BLaER1 (cell line): ENCODE results near the gene TGOLN2.
"Not testable (repeated sequence)": the region's sequence is repeated elsewhere in the genome, so short reads cannot be mapped to it uniquely, and the experiment has no call there.

Experiments used
- H3K27ac ChIP-seq: shearing (Covaris generic); formaldehyde crosslinking; 2 replicates; pipeline ENCODE4 v1.8.1; 2022
- H3K27me3 ChIP-seq: shearing (Covaris generic); formaldehyde crosslinking; 2 replicates; pipeline ENCODE4 v1.8.1; 2022
- H3K36me3 ChIP-seq: shearing (Covaris generic); formaldehyde crosslinking; 2 replicates; pipeline ENCODE4 v1.8.1; 2022
- H3K4me1 ChIP-seq: shearing (Covaris generic); formaldehyde crosslinking; 2 replicates; pipeline ENCODE4 v1.8.1; 2022
- H3K4me2 ChIP-seq: shearing (Covaris generic); formaldehyde crosslinking; 2 replicates; pipeline ENCODE4 v1.8.1; 2022
- H3K4me3 ChIP-seq: shearing (Covaris generic); formaldehyde crosslinking; 2 replicates; pipeline ENCODE4 v1.8.1; 2022
- H3K9ac ChIP-seq: shearing (Covaris generic); formaldehyde crosslinking; 2 replicates; pipeline ENCODE4 v1.8.1; 2022
- H3K9me3 ChIP-seq: shearing (Covaris generic); formaldehyde crosslinking; 2 replicates; pipeline ENCODE4 v1.8.1; 2022
- H4K20me1 ChIP-seq: shearing (Covaris generic); formaldehyde crosslinking; 2 replicates; pipeline ENCODE4 v1.8.1; 2022
- Cebpa-rat ChIP-seq: shearing (Covaris generic); IDR thresholded peaks from 2 replicates; pipeline ENCODE4 v1.8.1; 2022

TGOLN2 gene

DNA sequence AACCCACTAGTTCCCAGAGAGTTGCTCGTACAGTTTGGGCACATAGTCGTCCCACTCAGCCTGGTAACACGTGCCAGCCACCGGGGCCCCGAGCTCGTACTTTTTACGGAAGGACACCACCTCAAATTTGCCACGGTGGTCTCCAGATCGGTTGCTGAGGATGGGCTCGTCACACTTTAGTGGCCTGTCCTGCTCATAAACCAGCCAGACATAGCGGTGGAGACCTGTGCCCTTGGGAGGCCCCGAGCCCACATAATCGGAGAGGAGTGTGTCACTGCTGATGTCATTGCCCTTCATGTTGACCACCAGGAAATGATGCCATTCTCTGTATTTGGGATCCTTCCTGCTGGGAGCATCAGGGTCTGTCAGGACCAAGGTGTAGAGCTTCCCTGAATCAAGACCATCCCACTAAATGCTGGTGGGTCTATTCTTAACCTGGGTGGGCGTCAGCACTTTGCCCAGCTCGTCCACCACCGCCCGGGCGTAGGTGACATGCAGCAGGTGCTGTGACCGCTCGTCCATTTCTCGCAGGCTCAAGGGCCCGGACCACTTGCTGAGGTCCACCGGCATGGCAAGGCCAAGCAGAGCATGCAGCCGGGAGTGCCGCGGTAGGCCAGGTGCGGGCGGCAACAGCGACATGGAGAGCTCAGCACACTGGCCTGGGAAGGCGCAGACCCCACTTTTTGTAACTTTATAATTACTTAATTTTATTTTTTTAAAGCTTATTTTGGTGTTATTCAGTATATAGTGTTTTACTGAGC is 13.7 kb upstream of the TGOLN2 start:
- Histone ChIP-seq H3K4me2 (no peak overlapping the region), H3K4me1 (no peaks in the 10 kb centered on the region), H3K9ac (no peak overlapping the region), H3K9me3 (no peaks in the 10 kb centered on the region), H3K27me3 (no peaks in the 10 kb centered on the region), H3K27ac (no peak overlapping the region), H4K20me1 (peaks cover 5% of the 10 kb centered on the region; the same call in 1 of the 2 replicates), H3K36me3 (peaks cover 43% of the 10 kb centered on the region), H3K4me3 (no peak overlapping the region)
- TF ChIP-seq Cebpa-rat: no peak

GRCh38 chr2:85340034-85340892 is 12.5 kb upstream of the TGOLN2 start:
- peaks cover 5% of the 10 kb centered on the region; the same call in 1 of the 2 replicates for H4K20me1 ChIP-seq
- H3K4me2 ChIP-seq: no peak overlapping the region
- no peak overlapping the region for H3K9ac ChIP-seq
- H3K4me1 ChIP-seq: no peaks in the 10 kb centered on the region
- TF ChIP-seq Cebpa-rat: no peak
- no peak overlapping the region for H3K4me3 ChIP-seq
- H3K27me3 ChIP-seq: no peaks in the 10 kb centered on the region
- no peak overlapping the region for H3K27ac ChIP-seq
- H3K9me3 ChIP-seq: no peaks in the 10 kb centered on the region
- H3K36me3 ChIP-seq: peaks cover 31% of the 10 kb centered on the region

DNA sequence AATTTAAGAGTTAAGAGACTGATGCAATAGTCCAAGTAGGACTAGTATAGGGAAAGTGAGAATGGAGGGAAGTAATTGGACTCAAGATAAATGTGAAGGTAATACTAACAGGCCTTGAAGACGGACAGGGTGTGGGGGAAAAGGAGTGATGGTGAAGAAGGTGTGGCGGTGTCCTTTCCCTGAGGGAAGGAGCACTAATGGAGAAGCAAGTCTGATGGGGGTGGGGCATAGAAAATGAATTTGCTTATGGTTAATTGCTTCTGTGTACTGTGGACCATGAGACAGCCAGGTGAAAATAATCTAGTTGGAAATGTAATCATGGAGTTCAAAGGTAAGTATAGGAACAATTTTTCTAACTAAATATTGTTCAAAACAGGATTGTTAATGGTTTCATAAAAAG is 7.1 kb upstream of the TGOLN2 start:
- peaks cover 5% of the 10 kb centered on the region; the same call in 1 of the 2 replicates for H3K9me3 ChIP-seq
- no peak overlapping the region for H3K4me3 ChIP-seq
- H3K9ac ChIP-seq: no peak overlapping the region
- no peak for TF ChIP-seq Cebpa-rat
- no peaks in the 10 kb centered on the region for H4K20me1 ChIP-seq
- no peaks in the 10 kb centered on the region for H3K36me3 ChIP-seq
- H3K27ac ChIP-seq: no peak overlapping the region
- H3K4me1 ChIP-seq: no peaks in the 10 kb centered on the region
- no peak overlapping the region for H3K4me2 ChIP-seq
- no peaks in the 10 kb centered on the region for H3K27me3 ChIP-seq

DNA sequence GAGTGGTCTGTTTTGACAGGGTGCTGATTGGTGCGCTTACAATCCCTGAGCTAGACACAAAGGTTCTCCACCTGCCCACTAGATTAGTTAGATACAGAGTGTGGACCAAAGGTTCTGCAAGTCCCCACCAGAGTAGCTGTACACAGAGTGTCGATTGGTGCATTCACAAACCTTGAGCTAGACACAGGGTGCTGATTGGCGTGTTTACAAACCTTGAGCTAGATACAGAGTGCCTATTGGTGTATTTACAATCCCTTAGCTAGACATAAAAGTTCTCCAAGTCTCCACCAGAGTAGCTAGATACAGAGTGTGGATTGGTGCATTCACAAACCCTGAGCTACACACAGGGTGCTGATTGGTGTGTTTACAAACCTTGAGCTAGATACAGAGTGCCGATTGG is 6.1 kb upstream of the TGOLN2 start:
- not testable (repeated sequence) for H3K27me3 ChIP-seq, H3K36me3 ChIP-seq, H3K4me1 ChIP-seq, H3K9ac ChIP-seq, H3K27ac ChIP-seq, H4K20me1 ChIP-seq, H3K4me3 ChIP-seq, H3K9me3 ChIP-seq, H3K4me2 ChIP-seq

- no peak overlapping the region for H3K4me2 ChIP-seq
- H3K9me3 ChIP-seq: peaks cover 5% of the 10 kb centered on the region; the same call in 1 of the 2 replicates
- no peak overlapping the region for H3K9ac ChIP-seq
- peaks cover 13% of the 10 kb centered on the region for H4K20me1 ChIP-seq
- H3K27ac ChIP-seq: no peak overlapping the region
- H3K36me3 ChIP-seq: peaks cover 5% of the 10 kb centered on the region
- peaks cover 15% of the 10 kb centered on the region for H3K4me1 ChIP-seq
- no peaks in the 10 kb centered on the region for H3K27me3 ChIP-seq
- no peak for TF ChIP-seq Cebpa-rat
- no peak overlapping the region for H3K4me3 ChIP-seq
These were observed 3.2 kb upstream of the TGOLN2 start for GRCh38 chr2:85330839-85331636.

DNA sequence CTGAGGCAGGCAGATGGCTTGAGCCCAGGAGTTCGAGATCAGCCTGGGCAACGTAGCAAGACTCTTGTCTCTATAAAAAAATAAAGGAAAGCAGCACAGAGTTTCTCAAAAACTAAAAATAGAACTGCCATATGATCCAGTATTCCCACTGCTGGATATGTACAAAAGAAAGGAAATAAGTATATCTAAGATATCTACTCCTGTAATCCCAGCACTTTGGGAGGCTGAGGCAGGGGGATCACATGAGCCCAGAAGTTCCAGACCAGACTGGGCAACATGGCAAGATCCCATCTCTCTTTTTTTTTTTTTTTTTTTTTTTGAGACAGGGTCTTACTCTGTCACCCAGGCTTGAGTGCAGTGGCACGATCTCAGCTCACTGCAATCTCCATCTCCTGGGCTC is 1.9 kb upstream of the TGOLN2 start:
- not testable (repeated sequence) for H3K27ac ChIP-seq, H3K27me3 ChIP-seq, H3K9ac ChIP-seq, H3K9me3 ChIP-seq, H3K4me3 ChIP-seq
- Histone ChIP-seq H3K36me3 (peaks cover 19% of the 10 kb centered on the region), H4K20me1 (peaks cover 26% of the 10 kb centered on the region), H3K4me1 (peaks cover 28% of the 10 kb centered on the region), H3K4me2 (peak overlapping the region; percentile 92; the same call in 1 of the 2 replicates)

- peak overlapping the region; percentile 92 for H3K4me2 ChIP-seq
These were observed 1.4 kb upstream of the TGOLN2 start for GRCh38 chr2:85329181-85329651.

DNA sequence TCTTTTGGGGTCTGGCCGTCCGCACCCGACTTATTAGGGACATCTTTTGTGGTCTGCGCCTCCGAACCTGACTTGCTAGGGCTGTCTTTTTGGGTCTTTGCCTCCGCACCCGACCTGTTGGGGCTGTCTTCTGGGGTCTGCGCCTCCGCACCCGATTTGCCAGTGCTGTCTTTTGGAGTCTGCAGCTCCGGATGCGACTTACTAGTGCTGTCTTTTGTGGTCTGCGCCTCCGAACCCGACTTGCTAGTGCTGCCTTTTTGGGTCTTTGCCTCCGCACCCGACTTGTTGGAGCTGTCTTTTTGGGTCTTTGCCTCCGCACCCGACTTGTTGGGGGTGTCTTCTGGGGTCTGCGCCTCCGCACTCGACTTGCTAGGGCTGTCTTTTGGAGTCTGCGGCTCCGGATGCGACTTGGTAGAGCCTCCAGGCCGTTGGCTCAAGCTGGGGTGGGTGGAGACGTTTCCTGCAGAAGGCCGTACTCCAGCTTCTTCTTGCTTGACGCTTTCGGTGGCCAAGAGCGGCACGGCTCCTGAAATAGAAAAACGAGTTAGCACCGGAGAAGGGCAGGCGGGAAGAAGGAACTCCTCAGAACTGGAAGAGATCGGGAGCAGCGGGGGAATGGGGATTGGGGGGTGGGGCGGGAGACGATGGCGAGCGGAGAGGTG is 498 bp downstream of the TGOLN2 start:
- TF ChIP-seq Cebpa-rat: no peak
- peak overlapping the region; percentile 92 for H3K4me2 ChIP-seq
- no peaks in the 10 kb centered on the region for H3K9me3 ChIP-seq
- H3K36me3 ChIP-seq: peaks cover 43% of the 10 kb centered on the region
- H3K4me1 ChIP-seq: peaks cover 52% of the 10 kb centered on the region
- peak overlapping the region; percentile 79 for H3K4me3 ChIP-seq
- H3K9ac ChIP-seq: peak overlapping the region; percentile 98
- H3K27me3 ChIP-seq: no peaks in the 10 kb centered on the region
- H3K27ac ChIP-seq: peak overlapping the region; percentile 98
- H4K20me1 ChIP-seq: peaks cover 51% of the 10 kb centered on the region

More at GRCh38 chr2:85329181-85329651, 1.4 kb upstream of the TGOLN2 start:
- Histone ChIP-seq H3K27me3 (no peaks in the 10 kb centered on the region), H3K9me3 (peaks cover 5% of the 10 kb centered on the region; the same call in 1 of the 2 replicates), H3K9ac (peak overlapping the region; percentile 98), H3K4me1 (peaks cover 33% of the 10 kb centered on the region), H3K36me3 (peaks cover 24% of the 10 kb centered on the region), H3K27ac (no peak overlapping the region), H4K20me1 (peaks cover 31% of the 10 kb centered on the region), H3K4me3 (0 out of 2 replicates have a peak overlapping the region, but pooled peaks have one; percentile 79)
- no peak for TF ChIP-seq Cebpa-rat
